HG02870 (cell line): ENCODE data around the gene FAM200B.

Source experiments
- ATAC-seq: cut with Tn5 transposase; IDR thresholded peaks from one replicate; pipeline ENCODE4 v1.9.1; 2021; ENCODE audit warnings: mild to moderate bottlenecking, moderate library complexity; ENCODE audit not compliant: unreplicated experiment

FAM200B gene

DNA sequence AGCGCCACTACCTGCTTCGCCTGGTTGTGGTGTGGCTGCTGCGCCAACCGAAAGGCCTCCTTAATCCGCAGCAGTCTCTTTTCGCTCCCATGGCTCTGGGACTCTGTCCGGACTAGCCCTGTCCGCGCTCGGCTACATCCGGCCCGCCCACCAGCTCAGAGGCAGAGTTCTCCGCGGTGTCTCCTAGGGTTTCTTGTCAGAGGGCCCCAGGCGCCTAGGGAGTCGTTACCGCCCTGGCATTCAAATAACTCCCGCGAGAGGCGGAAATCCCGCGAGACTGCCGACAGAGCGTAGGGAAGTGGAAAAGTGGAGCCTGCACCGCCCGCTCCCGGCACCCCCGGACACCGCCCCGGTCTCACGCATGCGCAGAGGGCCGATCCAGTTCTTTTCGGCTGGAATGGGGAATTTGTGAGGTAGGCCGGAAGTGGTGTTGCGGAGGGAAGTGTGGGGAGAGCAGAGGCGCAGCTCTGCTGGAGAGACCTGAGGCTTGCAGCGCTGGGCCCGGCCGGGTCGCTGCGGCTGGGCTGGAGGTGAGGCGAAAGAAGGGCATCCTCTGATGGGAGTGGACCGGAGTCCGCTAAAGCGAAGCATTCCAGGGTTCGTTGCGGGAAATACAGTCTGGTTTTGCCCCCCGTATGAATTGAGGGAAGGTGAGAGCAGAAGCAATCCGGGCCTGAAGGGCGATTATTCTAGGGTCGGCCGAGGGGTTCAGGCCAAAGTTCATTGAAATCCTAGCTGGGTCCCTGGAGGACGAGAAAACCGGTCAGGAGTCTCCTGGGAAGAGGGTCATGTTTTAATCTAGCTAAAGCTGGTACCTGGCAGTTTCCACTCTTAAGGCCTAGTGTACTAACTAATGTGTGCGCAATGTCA is at the start of gene FAM200B:
TSS of gene FAM200B (plus strand) at position 456 of the 870 bp plus-strand sequence. CDS start 5,151 bp downstream, outside the sequence.
- ATAC-seq, result peak; percentile 90

DNA sequence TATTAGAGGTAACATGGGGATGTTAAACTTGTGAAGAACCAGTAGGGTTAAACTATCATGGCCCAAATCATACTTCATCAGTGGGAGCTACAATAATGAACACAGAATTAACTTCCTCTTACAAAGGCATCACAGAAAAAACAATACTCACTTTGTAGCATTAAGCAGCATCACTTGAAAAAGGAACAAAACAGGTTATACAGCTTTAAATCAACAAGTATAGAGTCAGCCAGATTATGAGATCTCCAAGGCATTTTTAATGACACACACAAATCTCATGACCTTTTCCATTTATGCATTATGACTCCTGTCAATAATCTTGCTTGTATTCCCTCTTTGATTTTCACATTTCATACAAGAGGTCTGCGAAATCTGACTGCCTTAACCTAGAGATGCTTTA is 44.8 kb upstream of the FAM200B start:
- no peak for ATAC-seq

DNA sequence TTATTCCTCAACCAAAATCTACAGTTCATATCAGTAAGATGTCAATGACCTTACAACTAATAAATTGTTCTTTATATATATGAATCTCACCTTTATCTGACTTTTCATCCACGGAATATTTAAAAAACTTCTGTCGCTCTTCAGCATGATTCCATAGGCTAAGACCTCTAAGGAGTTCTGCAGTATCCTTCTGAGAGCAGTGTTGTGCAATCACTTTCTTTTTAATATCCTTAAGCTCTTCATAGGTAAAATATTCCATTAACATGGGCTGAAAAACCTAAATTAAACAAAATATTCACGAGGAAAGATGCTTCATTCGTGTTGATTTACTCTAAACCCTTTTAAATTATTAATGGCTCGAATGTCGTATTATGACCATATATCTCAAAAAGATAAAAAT is 43.2 kb upstream of the FAM200B start:
- no peak for ATAC-seq

DNA sequence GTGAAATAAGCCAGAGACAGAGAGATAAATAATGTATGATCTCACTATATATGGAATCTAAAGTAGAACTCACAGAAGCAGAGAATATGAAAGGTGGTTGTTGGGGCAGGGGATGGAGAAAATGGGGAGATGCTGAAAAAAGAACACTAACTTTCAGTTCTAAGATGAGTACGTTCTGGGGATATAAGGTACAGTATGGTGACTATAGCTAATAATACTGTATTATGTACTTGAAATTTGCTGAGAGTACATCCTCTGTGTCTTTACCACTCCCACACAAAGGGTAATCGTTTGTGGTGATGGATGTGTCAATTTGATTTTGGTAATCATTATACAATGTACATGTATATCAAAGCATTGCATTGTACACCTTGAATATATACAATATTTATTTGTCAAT is 33.0 kb upstream of the FAM200B start:
- peak; percentile 66 for ATAC-seq

DNA sequence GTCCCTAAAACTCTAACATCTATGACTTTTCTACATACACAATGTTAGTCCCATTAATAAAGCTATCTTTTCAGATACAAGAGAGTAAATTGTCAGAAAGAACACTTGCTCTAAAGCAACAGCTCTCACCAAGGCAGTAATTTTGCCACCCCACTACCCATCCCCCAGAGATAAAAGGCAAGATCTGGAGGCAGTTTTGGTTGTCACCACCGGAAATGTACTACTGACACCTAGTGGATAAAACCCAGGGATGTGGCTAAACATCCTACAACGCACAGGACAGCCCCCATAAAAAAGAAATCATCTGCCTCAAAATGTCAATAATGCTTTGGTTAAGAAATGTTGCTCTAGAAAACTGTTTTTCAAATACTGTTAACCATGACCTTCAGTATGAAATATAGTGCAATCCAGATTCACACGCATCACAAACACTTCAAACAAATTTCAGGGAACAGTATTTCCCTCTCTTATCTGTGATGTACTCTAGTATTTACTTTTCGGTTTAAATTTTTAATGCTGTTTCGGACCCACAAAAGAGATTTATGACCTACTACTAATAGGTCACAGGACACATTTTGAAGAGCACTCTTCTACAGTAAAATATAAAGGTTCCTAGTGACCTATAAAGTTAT is 31.6 kb upstream of the FAM200B start:
- peak; percentile 38 for ATAC-seq

DNA sequence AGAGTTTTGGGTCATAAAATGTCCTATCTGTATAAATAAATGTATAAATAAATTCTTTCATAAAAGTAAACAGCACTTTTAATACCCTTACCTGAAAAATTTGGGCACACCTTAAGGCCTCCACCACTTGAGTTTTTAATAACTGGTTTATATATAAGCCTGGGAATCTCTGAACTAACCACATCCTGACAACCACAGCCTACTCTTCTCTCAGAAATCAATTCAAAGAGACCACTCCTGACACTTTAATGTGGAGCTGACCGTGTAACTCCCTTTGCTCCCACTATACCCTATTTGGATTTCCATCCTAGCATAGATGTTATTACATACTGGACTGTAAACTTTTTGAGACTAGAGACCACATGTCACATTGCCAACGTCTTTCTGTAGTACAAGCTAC is 30.0 kb upstream of the FAM200B start:
- ATAC-seq, result no peak

DNA sequence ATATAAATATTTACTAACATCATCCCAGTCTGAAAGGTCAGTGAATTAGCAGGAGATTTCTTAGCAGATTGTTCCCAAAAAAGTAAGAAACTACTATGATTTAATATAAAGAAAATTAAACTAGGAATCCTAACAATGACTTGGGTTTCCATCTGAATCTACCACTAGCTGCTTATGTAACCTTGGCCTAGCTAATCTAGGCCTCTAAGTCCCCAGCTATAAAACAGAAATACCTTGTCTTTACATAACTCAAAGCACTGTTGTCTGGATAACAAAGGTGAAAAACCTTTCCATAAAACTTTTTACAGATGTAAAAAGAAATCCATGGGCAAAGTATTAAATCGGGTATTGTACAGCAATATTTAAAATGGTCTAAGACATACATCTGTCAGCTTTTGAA is 29.4 kb upstream of the FAM200B start:
- no peak for ATAC-seq

DNA sequence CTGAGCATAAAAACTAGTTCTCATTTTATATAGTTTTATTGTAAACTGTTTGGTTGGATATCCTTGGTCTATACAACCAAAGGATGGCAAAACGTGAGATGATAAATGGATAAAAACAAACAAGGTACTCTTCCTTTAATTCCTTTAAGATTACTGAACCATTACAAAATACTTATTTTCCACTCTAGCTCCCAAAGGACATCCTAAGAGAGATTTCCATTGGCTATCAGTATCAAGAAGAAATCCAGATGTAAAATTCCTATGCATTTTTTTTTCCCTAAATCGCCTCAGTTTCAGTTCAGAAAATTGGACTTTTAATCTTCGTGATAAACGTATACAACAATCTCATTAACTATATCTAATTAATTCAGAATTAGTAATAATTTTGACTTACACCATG is 28.8 kb upstream of the FAM200B start:
- no peak for ATAC-seq

DNA sequence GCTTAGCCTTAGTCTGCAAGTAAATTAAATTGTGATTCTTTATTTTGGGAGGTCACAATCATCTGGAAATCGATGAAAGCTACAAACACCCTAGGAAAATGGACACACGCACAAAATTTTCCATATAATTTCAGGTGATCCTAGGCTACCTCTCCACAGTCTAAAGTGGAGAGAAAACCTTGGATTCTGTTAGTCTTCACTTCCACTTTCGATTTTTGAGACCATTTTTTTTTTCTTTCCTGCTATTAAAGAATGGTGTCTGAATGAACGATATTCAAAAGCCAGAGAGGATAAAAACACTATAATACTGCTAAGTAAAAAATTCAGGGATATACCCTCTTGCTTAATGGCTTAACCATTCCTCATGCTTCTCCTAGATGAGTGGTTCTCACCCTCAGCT is 28.2 kb upstream of the FAM200B start:
- no peak for ATAC-seq

DNA sequence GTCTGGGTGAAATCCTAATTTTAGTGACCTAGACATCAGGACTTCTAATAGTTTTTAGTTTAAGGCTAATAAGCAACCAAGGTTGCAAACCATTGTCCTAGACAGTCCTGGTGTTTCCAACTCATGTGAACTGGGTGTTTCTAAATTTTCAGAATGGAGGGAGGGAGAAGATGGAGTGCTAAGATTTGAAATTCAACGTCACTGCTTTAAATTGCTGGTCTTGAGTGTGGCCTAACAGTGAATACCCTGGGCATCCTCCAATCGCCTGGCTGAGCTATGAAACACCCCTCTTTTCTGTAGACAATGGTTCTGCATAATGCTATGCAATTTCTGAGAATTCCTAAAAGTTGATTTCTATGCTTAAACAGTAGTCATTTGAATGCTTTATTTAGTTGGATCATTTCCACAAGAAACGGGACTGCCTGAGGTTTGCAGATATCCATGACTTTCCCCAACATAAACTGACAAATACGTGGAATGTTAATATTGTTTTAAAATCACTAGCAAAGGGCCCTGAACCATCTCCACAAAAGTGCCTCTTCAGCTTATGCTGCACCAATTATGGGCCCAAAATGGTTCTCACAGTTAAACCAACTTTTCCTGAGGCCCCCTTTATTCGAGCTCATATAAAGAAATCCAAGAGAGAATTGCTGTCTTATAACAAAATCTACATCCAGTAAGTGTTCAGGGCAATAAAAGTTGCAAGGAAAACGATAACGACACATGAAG is 27.6 kb upstream of the FAM200B start:
- no peak for ATAC-seq

DNA sequence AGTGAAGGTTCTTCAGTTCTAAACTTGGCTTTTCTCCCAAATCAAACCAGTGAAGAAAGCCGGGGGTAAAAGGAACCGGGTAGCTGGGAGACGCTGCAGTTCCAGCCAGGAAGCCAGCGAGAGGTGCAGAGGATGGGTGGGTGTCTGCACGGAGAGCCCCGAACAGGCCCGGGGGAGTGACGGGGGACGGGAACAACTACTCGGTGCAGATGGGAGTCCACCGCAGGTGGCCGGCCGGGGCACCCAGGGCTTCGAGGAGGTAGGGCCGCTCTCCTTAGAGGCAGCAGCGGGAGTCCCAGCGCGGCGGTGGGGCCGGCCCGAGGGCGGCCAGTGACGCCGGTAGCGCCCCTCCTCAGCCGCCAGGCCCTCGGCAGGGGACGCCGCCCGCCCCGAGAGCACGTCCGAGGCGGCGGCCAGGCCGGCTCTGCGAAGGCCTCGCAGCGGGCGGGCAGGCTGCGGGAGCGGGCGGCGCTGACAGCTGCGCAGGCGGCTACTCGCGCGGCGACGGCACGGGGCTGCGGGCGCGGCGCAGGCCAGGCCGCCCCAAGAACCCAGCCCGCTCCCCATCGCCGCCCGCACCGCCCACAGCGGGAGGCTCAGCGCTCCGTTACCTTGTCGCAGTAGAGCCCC is 26.9 kb upstream of the FAM200B start:
- peak; percentile 38 for ATAC-seq

DNA sequence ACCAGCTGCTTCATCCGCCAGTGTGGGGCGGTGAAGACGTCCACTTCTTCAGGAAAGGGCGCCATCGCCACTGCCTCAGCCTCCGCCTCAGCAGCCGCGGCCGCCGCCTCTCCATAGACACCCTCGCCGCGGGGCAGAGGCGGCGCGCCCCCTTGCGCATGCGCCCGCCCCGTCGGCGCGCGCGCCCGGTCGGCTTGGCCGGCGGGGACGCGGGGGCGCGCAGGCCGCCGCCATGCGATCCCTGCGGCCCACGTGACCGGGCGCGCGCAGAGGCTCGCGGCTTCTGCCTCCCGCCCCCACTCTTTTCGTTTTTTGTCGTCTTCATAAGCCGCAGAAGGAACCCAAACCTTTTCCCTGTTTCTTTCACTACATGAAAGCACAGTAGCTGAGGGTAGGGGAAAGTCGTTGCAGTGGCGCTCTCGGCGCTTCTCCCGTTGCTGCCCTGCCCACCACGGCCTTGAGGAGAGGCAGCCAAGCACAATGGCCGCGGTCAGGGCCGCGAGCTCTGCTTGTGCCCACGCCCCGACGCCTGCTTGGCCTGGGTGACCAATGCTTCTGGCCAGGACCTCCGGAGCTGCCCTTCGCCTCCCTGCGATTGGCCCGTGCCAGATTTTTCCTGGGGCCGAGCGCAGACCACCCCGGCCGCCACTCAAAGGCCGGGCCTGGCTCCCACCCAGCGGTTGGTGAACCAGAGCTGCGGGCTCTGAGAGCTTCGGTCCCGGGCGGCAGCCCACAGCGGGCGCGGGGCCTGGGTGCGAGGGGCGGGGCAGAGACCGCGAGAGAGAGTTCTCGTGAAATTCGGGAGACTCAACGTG is 26.2 kb upstream of the FAM200B start, which contains the start of gene FBXL5:
TSS of gene FBXL5 (minus strand) at position 135 of the 815 bp plus-strand sequence. CDS start at position 65, 70 bp downstream.
- peak; percentile 60 for ATAC-seq

DNA sequence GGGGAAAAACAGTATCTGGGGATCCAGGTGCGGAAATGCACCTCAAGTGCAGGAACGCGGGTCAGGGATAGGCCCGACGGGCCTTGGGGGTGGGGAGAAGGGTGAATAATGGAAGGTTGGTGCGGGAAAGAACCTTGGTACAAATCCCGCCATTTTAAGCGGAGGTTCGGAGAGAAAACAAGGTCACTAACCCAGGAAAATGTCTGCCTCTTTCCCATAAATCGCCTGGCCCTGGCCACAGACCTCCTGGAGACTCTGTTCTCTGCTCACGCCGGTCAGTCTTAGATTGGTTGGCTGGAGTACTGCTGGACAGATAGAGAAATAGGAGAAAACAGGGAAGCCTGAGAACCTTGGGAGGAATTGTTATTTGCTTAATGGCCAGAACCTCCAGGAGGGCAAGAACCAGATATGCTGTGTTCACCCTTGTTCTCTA is 25.6 kb upstream of the FAM200B start:
- ATAC-seq, result no peak

DNA sequence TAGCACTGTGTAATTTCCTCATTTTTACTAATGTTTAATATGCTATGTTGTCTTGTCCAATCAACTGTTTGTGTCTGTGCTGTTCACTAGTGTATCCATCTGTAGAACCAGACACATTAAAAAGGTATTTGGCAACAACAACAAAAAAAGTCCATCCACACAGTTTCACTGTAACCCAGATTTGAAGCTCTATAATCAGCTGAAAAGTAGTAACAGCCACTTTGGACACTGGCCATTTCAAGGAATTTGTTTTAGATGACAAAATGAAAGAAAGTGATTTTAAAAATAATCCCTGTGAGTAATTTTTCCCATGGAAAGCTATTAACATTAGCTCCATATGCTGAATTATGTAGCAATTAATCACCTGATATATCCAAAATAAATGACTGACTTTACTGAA is 24.3 kb upstream of the FAM200B start:
- ATAC-seq, result no peak

DNA sequence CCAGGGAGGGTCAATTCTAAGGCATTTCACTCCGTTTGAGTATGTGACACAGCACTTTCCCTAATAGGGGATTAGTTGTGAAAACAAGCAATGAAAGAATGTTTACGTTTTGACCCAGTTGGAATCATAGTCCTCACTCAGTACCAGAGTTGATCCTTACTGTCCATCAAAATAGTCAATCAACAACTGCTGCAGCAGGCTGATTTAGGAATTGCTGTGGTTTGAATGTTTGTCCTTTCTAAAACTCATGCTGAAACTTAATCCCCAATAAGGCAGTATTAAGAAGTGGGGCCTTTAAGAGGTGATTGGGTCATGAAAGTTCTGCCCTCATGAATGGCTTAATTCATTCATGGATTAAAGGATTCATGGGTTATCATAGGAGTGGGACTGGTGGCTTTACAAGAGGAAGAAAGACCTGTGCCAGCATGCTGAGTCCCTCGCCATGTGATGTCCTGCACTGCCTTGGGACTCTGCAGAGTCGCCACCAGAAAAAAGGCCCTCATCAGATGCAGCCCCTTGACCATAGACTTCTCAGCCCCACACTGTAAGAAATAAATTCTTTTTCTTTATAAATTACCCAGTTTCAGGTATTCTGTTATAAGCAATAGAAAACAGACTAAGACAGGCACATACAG is 23.4 kb upstream of the FAM200B start:
- ATAC-seq, result no peak

DNA sequence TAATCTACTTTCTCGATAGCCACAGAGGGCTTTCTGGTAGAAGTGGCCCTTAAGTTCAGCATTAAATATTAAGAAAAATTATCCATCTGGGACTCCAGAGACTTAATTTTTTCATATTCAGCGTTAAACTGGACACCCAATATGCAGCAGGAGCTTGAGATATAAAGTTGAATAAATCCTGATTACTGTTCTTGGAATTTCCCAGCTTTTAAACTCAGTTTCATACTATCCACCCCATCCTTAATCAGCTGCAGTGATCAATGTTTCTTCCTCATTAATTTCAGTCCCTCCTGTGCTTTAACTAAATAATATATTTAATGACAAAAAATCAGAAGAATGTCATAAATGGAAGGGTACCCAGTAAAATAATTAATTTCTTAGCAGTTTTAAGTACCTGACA is 22.8 kb upstream of the FAM200B start:
- no peak for ATAC-seq

DNA sequence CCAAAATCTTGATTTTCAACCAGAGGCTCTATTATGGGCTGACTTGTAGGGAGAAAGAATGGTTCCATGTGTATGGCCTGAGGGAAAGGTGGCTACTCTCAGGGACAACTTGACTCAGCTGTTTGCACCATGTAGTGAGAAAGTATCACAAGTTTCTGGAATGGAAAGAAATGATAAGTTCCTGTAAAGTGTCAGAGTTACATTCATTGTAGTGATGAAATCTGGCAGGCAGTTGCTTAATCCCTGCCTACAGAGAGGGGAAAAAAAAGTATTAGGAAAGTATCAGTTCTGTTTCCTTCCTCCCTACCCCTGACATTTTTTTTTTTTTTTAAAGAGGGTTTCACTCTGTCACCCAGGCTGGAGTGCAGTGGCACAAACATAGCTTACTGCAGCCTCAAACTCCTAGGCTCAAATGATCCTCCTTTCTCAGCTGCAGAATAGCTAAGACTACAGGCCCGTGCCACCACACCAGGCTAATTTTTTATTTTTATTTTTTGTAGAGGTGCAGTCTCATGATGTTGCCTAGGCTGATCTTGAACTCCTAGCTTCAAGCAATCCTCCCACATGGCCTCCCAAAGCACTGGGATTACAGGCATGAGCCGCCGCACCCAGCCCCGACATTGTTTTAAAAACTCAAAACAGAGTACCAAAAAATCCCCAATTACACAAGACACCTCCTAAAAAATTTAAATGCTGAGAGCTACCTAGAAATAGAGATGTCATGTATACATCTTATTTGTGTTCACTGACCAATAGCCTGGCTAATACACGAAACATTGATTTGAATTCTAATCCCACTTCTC is 21.7 kb upstream of the FAM200B start:
- no peak for ATAC-seq

DNA sequence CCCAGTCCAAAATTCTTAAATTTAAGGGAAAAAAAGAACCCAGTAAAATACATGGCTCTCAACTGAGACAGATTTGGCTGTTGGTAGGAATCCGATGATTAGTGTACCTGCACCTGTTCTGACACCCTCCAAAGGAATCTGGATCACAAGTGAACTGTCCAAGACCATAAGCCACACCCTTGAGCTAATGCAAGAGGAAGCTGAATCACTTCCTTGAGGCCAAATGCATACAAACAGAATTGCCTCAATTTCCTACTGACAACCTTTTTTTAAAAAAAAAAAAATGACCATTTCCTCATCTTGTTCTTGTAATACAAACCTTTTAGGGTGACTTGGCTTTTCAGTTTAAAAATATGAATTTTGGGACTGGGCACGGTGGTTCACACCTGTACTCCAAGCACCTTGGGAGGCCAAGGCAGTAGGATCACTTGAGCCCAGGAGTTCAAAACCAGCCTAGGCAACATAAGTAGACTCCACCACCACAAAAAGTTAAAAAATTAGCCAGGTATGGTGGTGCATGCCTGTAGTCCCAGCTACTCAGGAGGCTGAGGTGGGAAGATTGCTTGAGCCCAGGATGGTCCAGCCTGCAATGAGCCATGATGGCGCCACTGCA is 15.8 kb upstream of the FAM200B start:
- ATAC-seq, result no peak

DNA sequence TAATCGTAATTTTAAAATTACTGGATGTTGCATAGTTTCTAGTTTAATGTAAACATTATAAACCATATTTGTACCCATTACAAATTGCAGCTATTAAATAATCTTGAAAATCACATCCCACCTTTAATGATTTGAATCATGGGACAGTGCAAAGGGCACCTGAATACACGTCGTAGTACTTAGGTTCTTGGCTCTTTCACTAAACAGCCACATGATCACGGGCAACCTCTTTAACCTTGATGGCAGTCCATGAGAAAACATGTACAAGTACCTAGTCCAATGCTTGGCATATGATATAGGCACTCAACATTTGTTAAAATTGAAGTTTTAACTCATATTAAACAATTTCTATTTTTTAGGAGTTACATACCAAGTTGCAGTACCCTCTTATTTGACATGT is 14.6 kb upstream of the FAM200B start:
- no peak for ATAC-seq
